Measurements from ENCODE around the gene DOCK8. TPM values are rescaled to one million over a fixed set of nuclear protein-coding genes. Genes with fewer than 3 reads are reported as not detected.

DOCK8 gene
- total and polyA plus RNA-seq, 2 of the 13 experiments (the other 11 are each of a cell fraction or from before 2014, with no cell fraction given): 0.28 to 0.38 TPM

GRCh38 chr9:221989-222776, 7.5 kb downstream of the DOCK8 start (continued):
- TF ChIP-seq ZNF709 (CRISPR knock-in tag; IDR thresholded peaks at IDR 0.05) (no peak), HDAC6 (IDR thresholded peaks at IDR 0.05; ENCODE audit: low read depth, low read length) (no peak), SNAI1 (CRISPR knock-in tag; IDR thresholded peaks at IDR 0.05; ENCODE audit: borderline replicate concordance) (no peak), BORCS8-MEF2B (CRISPR knock-in tag; IDR thresholded peaks at IDR 0.05) (no peak), FOXJ3 (CRISPR knock-in tag; IDR thresholded peaks at IDR 0.05; ENCODE audit: borderline replicate concordance) (no peak), ZNF256 (CRISPR knock-in tag; conservative IDR thresholded peaks at IDR 0.05) (no peak), AHR (CRISPR knock-in tag; IDR thresholded peaks at IDR 0.05) (no peak), ATM (IDR thresholded peaks at IDR 0.05; ENCODE audit: borderline replicate concordance) (no peak)

DNA sequence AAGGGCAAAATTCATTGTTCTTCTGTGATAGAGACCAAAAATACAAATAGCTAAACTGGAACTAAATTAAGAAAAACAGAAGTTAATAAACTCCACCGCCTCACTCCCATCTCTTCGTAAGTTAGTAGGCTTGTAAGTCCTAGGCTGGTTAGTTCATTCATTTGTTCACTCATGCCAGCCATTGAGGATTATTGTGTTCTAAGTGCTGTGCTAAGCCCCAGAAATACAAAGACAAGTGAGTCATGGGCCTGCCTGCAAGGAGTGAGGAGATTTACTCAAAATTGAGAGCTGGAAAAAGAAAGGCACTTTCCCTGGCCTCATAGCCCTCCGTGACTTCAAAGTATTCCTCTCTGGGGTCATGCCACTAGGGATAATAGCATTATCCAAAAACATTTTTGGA, 8.5 kb downstream of the DOCK8 start:
- WGBS (ENCODE audit: low lambda C conversion rate): 77% methylated on average over 3 of the region's 3 CpGs
- Histone ChIP-seq H3K27me3 (ENCODE audit: control insufficient read depth in 1 of 2, insufficient read depth in 2 of 2, low read length in 2 of 2) (0 out of 5 replicates have a peak, but pooled peaks cover 0 to 3% of the 10 kb centered on the region in 2 experiments), H3K4me3 (replicated peaks in 1 of 3; ENCODE audit: insufficient read depth in 1 of 3, low read depth in 2 of 3, low read length in 3 of 3) (no peak overlapping the region), H3K79me2 (ENCODE audit: insufficient read depth, low read length) (no peaks in the 10 kb centered on the region), H3K4me1 (ENCODE audit: insufficient read depth, low read length) (peaks cover 23% of the 10 kb centered on the region), H3K9me3 (ENCODE audit: low read length) (no peaks in the 10 kb centered on the region), H3K27ac (ENCODE audit: extremely low read length, insufficient read depth, low read length) (no peak overlapping the region), H3K4me2 (ENCODE audit: low read depth, low read length) (no peak overlapping the region), H3K9ac (ENCODE audit: insufficient read depth, low read depth, low read length) (no peak overlapping the region), H4K20me1 (ENCODE audit: insufficient read depth, low read length) (no peaks in the 10 kb centered on the region), H3K36me3 (replicated peaks in 1 of 2; ENCODE audit: control insufficient read depth in 1 of 2, insufficient read depth in 2 of 2, low read length in 2 of 2) (no peaks in the 10 kb centered on the region), H2AFZ (ENCODE audit: low read length) (no peak overlapping the region)
- ATAC-seq (no peak), FAIRE-seq (no peak), DNase-seq (ENCODE audit: low spot score) (no peak)
- in situ Hi-C loops (cut with HindIII; ENCODE audit: extremely low pct_ligation_motif_present, low pct_unique_long_range_greater_than_20kb) (no loop called here), intact Hi-C loops (cut with micrococcal nuclease; ENCODE audit: unreplicated experiment) (no loop called here)
- ChIA-PET CTCF (ENCODE audit: low intra/inter-chr PET ratio, low total read pairs) (no interaction called here), POLR2A (no interaction called here)
- no TSS peak for BruUV-seq (replicated peaks)
- TF ChIP-seq, protein P1, sequence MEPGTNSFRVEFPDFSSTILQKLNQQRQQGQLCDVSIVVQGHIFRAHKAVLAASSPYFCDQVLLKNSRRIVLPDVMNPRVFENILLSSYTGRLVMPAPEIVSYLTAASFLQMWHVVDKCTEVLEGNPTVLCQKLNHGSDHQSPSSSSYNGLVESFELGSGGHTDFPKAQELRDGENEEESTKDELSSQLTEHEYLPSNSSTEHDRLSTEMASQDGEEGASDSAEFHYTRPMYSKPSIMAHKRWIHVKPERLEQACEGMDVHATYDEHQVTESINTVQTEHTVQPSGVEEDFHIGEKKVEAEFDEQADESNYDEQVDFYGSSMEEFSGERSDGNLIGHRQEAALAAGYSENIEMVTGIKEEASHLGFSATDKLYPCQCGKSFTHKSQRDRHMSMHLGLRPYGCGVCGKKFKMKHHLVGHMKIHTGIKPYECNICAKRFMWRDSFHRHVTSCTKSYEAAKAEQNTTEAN (CRISPR knock-in tag; conservative IDR thresholded peaks at IDR 0.05): no peak
- TF ChIP-seq, protein P2, sequence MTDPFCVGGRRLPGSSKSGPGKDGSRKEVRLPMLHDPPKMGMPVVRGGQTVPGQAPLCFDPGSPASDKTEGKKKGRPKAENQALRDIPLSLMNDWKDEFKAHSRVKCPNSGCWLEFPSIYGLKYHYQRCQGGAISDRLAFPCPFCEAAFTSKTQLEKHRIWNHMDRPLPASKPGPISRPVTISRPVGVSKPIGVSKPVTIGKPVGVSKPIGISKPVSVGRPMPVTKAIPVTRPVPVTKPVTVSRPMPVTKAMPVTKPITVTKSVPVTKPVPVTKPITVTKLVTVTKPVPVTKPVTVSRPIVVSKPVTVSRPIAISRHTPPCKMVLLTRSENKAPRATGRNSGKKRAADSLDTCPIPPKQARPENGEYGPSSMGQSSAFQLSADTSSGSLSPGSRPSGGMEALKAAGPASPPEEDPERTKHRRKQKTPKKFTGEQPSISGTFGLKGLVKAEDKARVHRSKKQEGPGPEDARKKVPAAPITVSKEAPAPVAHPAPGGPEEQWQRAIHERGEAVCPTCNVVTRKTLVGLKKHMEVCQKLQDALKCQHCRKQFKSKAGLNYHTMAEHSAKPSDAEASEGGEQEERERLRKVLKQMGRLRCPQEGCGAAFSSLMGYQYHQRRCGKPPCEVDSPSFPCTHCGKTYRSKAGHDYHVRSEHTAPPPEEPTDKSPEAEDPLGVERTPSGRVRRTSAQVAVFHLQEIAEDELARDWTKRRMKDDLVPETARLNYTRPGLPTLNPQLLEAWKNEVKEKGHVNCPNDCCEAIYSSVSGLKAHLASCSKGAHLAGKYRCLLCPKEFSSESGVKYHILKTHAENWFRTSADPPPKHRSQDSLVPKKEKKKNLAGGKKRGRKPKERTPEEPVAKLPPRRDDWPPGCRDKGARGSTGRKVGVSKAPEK (CRISPR knock-in tag; IDR thresholded peaks at IDR 0.05; ENCODE audit: borderline replicate concordance): no peak
- no peak for TF ChIP-seq ZNF784 (CRISPR knock-in tag; IDR thresholded peaks at IDR 0.05; ENCODE audit: borderline replicate concordance)
- TF ChIP-seq SMYD3 (CRISPR knock-in tag; IDR thresholded peaks at IDR 0.05): no peak
- no peak for TF ChIP-seq FOSL1 (CRISPR knock-in tag; IDR thresholded peaks at IDR 0.05; ENCODE audit: borderline replicate concordance)
- no peak for TF ChIP-seq ZNF484 (CRISPR knock-in tag; IDR thresholded peaks at IDR 0.05; ENCODE audit: borderline replicate concordance, low read depth)
- TF ChIP-seq RBAK (CRISPR knock-in tag; IDR thresholded peaks at IDR 0.05): no peak
